22Rv1 (cell line): Measurements from ENCODE around the gene IVD.

Experiments used
- H3K27ac ChIP-seq: fragments of 450-650 bp; 2 replicates; pipeline ENCODE4 v1.5.1; 2017
- CTCF ChIP-seq: fragments of 450-650 bp; IDR thresholded peaks from 2 replicates; pipeline ENCODE4 v1.5.1; 2017; ENCODE audit warnings: mild to moderate bottlenecking
- ZFX ChIP-seq: fragments of 450-650 bp; IDR thresholded peaks from 2 replicates; pipeline ENCODE4 v1.6.1; 2017; ENCODE audit warnings: antibody characterized with exemption, borderline replicate concordance

Gene IVD

GRCh38 chr15:40418126-40418525, 12.5 kb downstream of the IVD start:
- TF ChIP-seq CTCF (no peak), ZFX (no peak)
- H3K27ac ChIP-seq, result no peak overlapping the region

GRCh38 chr15:40420071-40420713, 14.6 kb downstream of the IVD start:
- H3K27ac ChIP-seq, result peak overlapping the region; percentile 94
- TF ChIP-seq CTCF (no peak), ZFX (no peak)

GRCh38 chr15:40420793-40421192, 15.2 kb downstream of the IVD start:
- H3K27ac ChIP-seq, result peak overlapping the region; percentile 94
- no peak for TF ChIP-seq CTCF
- TF ChIP-seq ZFX, result no peak

GRCh38 chr15:40421246-40422157, 15.9 kb downstream of the IVD start:
- TF ChIP-seq CTCF (peak; percentile 96), ZFX (no peak)
- H3K27ac ChIP-seq, result peak overlapping the region; percentile 94

GRCh38 chr15:40424483-40425115, 19.0 kb downstream of the IVD start:
- no peak overlapping the region for H3K27ac ChIP-seq
- TF ChIP-seq CTCF, result no peak
- TF ChIP-seq ZFX, result no peak

- TF ChIP-seq CTCF (no peak), ZFX (no peak)
- no peak overlapping the region for H3K27ac ChIP-seq
Measured at GRCh38 chr15:40425681-40426080, 20.1 kb downstream of the IVD start.

GRCh38 chr15:40427188-40427587, 21.6 kb downstream of the IVD start:
- no peak overlapping the region for H3K27ac ChIP-seq

More at GRCh38 chr15:40427188-40427587, 21.6 kb downstream of the IVD start:
- no peak for TF ChIP-seq ZFX
- TF ChIP-seq CTCF, result no peak
